HG02884 (cell line): ENCODE measurements around the gene KRTAP10-8.
"Not testable (repeated sequence)": the region's sequence is repeated elsewhere in the genome, so short reads cannot be mapped to it uniquely, and the experiment has no call there.

Experiments used
- ATAC-seq: cut with Tn5 transposase; IDR thresholded peaks from one replicate; pipeline ENCODE4 v1.9.1; 2021; ENCODE audit warnings: mild to moderate bottlenecking, moderate library complexity; ENCODE audit not compliant: unreplicated experiment

Gene KRTAP10-8

GRCh38 chr21:44612029-44612486 lies at the start of gene KRTAP10-8:
Gene KRTAP10-8 (plus strand): TSS chr21:44612079. CDS start chr21:44612101, 22 bp downstream.
- no peak for ATAC-seq

GRCh38 chr21:44564099-44564498 lies 47.8 kb upstream of the KRTAP10-8 start:
- no peak for ATAC-seq

DNA sequence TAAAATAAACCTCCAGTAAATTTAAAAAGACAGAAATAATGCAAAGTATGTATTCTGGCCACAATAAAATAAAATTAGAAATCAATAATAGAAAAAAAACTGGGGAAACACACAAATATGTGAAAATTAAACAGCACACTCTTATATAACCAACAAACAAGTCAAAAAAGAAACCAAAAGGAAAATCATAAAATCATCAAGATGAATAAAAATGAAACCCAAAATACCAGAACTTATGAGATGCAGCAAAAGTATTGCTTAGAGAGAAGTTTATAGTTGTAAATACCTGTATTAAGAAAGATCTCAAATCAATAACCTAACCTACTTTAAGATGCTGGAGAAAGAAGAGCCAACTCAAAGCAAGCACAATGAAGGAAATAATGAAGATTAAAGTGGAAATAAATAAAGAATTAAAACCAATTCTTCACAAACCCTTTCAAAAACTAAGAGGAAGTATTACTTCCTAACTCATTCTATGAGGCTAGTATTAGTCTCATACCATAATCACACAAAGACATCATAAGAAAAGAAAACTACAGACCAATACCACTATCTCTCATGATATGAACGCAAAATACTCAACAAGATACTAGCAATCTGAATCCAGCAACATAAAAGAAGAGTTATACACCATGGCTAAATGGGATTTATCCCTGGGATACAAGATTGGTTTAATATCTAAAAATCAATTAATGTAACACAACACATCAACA lies 46.8 kb upstream of the KRTAP10-8 start:
- no peak for ATAC-seq

- no peak for ATAC-seq
These were observed 45.5 kb upstream of the KRTAP10-8 start for GRCh38 chr21:44566403-44566802.

- ATAC-seq: no peak
These were observed 44.3 kb upstream of the KRTAP10-8 start for GRCh38 chr21:44567481-44568171.

DNA sequence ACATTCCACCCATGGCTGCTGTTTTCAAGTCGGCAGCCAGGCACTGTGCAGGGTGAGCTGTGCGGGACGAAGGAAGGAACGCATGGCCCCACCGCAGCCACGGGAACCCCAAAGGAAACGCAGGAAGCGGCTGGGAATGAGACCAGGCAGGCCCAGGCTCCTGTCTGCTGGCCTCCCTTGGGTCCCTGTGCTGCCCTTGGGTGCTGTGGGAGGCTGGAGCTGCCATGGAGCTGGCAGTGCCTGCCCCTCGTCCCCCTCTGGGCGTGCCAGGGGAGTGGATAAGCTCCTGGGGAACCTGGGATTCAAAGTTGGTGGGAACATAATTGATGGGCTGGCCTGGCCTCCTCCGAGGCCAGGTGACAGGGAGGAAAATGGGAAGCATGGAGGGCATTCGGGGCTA lies 43.6 kb upstream of the KRTAP10-8 start:
- ATAC-seq: no peak

GRCh38 chr21:44568667-44569556 lies 43.0 kb upstream of the KRTAP10-8 start:
- ATAC-seq: no peak

- ATAC-seq: no peak
These were observed 41.9 kb upstream of the KRTAP10-8 start for GRCh38 chr21:44569861-44570517.

DNA sequence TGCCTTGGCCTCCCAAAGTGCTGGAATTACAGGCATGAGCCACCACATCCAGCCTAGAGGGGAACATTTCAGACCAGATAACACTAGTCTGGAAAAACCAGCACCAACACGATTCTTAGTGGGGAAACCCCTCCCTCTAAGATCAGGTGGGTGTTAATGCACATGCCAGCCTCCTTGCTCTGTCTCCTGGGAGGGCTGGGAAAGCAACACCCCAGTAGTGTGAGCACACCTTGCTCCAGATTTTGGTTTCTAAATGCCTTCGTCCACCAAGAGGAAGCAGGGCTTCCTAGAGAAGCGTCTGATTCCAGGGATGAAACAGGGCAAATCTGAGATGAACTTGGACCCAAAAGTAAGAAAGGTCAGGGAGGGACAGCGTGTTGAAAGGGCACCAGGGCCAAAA lies 40.6 kb upstream of the KRTAP10-8 start:
- no peak for ATAC-seq

GRCh38 chr21:44571844-44572782 lies 39.8 kb upstream of the KRTAP10-8 start:
- ATAC-seq: no peak

DNA sequence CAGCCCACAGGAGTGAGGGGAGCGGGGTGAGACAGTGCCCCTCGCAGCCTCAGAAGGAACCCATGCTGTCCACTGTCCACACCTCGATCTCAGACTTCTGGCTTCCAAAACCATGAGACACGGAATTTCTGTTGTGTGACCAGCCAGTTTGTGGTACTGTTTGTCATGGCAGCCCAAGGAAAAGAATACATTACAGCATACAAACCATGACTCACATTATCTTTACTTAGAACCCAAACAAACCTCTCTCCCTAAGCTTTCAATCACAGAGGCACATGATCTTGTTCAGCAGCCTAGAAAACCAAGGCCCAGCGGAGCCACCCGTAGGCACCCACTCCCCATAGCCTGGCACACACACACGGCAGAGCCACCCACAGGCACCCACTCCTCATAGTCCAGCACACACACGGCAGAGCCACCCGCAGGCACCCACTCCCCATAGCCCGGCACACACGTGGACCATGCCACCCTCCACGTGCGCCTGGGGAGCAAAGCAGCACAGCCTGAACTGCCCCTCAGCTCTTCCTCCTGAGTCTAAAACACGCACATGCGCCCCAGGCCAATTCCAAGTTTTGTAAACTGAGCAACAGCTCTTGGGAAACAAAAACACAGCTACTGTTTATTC lies 38.8 kb upstream of the KRTAP10-8 start:
- ATAC-seq: no peak

- ATAC-seq: not testable (repeated sequence)
These were observed 38.0 kb upstream of the KRTAP10-8 start, which contains the start of gene KRTAP10-4 for GRCh38 chr21:44573630-44574456. Gene KRTAP10-4 (plus strand): TSS chr21:44573729. CDS start chr21:44573759, 30 bp downstream.

GRCh38 chr21:44574457-44575306 lies 37.2 kb upstream of the KRTAP10-8 start:
- ATAC-seq: no peak

DNA sequence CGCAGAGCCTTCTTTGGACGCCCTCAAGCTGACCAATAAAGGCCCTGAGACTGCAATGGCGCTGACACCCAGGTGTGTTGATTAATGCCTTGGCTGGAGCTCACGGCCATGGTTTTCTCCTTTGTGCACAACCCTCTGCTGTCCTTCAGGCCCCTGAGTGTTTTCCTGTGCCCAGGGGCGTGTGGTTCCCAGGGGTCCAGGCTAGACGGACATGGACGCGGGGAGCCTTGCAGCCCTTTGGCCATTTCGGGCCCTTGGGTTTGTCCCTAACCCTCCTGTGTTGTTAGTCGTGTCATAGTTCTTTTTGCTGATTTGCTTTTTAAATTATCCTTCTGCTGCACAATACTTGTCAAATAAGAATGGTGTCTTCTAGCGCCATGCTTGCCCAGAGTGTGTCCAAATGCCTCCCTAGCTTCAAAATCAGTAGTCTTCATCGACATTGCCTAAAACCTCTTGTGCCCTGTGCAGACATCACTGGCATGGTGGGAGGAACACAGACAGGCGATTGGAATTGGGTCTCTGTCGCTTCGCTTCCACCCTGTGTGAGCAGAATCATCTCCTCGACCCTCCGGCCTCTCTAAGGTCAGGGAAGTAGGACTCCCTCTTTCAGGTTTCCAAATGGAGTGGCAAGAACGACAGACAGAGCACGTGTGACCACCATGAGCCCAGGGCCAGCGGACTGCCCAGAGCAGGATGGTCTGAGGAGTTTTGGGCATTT lies 36.4 kb upstream of the KRTAP10-8 start:
- ATAC-seq: no peak

- no peak for ATAC-seq
These were observed 35.9 kb upstream of the KRTAP10-8 start for GRCh38 chr21:44576025-44576420.

DNA sequence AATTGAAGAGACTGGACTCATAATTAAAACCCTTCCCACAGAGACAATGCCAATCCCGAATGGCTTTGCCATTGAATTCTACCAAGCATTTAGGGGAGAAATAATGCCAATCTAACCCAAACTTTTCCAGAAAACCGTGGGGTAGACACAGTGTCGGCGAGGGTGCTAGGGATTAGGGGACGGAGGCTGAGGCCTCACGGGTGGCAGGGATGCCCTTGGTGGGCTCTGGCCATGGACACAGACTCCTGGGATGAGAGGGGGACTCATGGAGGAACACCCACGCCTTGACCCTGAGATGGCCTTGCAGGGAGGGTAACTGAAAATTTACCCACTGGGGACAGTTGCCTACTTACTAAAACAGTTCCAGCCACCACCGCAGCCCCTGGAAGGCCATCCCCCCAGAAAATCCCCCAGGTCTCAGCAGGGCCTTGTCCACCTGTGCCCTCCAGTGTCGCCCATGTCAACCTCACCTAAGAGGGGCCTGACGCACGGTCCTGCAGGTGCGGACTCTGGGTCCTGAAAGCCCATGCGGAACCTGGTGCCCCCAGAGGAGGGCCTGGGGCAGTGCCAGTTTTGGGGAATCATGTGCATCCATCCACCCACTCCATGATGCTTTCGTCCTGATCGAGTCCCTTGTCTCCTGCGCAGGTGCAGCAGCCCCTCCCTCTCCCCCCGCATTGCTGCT lies 33.4 kb upstream of the KRTAP10-8 start:
- ATAC-seq: no peak
